GM21825 (cell line): ENCODE measurements around the gene MGAT4B.

Source experiments
- ATAC-seq: cut with Tn5 transposase; IDR thresholded peaks from one replicate; pipeline ENCODE4 v1.9.1; 2021; ENCODE audit warnings: mild to moderate bottlenecking, moderate library complexity; ENCODE audit not compliant: unreplicated experiment

Gene MGAT4B

DNA sequence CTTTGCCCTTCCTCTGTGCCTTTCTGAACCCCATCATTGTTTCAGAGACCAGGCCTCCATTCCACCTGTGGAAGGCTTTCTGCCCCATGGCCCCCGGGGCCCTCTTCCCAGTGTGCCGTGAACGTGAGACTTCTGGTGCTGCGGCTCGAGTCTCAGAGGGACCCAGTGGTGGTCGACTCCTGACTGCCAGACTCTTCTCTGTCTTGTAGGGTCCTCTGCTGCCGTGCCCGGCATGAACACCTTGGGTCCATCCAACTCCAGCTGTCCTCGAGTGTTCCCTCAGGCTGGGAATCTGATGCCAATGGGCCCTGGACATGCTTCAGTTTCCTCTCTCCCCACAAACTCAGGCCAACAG, 33.0 kb downstream of the MGAT4B start:
- no peak for ATAC-seq

DNA sequence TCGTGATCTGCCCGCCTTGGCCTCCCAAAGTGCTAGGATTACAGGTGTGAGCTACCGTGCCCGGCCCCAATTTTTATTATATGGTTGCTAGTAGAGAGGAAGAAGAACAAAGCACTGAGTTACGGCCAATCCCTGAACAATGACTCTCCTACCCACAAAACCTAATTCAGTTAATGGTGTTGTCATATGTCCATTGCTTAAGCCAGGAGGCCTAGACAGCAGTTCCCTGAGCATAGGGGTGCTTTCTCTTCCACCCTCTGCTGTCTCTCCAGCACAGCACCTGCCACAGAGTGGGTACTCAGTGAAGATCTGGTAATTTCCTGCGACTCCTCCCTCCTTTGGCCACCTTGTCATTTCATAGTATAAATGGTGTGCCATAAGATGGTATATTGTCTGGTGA, 34.3 kb downstream of the MGAT4B start:
- ATAC-seq, result no peak

DNA sequence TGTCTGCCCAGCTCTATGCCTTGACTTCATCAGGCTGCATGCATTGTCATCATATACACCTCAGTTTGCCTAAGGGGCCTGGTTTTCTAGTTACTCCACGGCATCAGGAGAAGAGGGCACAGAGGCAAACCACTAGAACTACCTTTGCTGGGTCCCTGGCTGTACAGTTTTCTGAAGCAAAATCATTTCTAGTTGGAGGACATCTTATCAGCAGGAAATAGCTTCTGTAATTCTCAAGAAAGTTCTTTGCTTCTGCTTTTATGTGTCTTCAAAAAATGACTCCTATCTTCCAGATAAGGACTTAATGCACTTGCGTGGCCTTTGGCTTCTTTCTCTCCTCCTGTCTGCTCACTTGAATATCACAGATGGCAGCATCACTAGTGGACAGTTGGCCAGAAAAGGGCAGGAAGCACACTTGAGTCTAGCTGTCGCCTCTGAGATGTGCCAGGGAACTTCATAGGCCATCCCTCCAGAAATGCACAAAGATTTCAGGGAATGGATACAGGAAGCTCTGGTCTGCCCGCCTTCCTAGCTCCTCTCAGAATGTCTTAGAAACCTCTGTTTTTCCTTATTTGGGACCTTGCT, 35.3 kb downstream of the MGAT4B start:
- no peak for ATAC-seq

- no peak for ATAC-seq
Observed at GRCh38 chr5:179769796-179770195, 36.9 kb downstream of the MGAT4B start.

DNA sequence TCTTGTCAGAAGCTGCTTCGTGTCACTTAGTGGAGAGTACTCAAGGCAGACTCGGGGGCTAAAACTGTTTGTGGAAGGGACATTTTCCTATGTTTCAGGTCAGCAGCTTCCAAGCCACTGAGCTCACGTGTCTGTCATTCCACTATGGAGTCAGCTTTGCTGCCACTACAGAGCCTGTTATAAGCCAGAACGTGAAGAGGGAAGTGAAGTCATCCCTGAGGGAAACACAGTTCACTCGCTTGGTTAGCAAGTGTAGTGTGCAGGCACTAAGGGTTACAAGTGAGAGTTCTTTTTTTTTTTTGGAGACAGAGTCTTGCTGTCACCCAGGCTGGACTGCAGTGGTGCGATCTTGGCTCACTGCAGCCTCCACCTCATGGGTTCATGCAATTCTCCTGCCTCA, 37.4 kb downstream of the MGAT4B start:
- no peak for ATAC-seq

DNA sequence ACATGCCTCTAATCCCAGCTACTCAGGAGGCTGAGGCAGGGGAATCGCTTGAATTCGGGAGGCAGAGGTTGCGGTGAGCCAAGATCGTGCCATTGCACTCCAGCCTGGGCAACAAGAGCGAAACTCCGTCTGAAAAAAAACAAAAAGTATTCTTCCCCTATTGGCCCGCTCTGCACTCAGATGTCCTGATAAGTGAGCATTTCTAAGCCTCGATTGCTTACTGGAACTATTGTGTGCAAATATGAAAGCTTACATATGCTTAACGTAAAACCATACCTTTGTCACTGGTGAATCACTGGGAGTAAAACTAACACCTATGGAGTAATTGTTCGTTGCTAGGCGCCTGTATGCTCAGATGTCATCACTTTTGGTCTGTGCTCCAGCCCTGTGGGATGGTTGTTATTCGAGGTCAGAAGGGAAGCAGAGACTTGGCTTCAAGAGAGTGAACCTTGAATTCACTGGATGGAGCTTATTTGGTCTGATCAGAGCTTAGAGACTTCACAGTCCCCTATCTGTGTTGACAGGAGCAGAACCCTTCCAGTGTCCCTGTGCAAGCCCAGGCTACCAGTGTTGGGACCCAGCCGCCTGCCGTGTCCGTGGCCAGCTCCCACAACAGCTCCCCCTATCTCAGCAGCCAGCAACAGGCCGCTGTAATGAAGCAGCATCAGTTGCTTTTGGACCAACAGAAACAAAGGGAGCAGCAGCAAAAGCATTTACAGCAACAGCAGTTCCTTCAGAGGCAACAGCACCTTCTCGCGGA, 38.2 kb downstream of the MGAT4B start:
- ATAC-seq, result no peak

DNA sequence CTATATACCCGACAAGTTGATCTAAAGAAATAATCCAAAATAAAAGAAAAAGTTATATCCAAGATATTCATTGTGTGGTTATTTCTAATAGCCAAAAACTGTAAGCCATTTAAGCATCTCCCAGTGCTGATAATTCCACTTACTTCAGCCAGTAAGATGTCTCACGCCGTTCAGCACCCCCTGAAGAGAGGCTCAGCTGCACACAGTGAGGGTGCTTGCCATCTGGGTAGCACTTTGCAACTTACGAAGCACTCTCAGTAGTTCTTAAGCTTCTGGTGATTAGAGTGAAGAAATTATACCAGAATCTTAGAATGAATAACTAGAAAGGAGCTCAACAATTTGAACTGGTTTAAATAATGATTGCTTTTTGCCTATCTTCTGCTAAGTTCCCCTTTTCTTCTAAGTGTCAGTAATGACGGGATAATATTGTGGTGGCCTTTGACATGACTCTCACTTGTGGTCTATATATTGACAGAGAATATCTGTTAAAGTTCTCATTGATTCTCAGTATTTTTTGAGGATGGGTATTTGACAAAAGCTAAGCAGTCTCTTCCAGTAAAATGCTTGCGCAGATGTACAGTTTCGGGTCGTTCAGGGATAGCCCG, 39.1 kb downstream of the MGAT4B start:
- ATAC-seq, result no peak

GRCh38 chr5:179766726-179767455, 39.8 kb downstream of the MGAT4B start:
- ATAC-seq, result no peak

- ATAC-seq, result no peak
Observed at GRCh38 chr5:179766021-179766725, 40.5 kb downstream of the MGAT4B start.

DNA sequence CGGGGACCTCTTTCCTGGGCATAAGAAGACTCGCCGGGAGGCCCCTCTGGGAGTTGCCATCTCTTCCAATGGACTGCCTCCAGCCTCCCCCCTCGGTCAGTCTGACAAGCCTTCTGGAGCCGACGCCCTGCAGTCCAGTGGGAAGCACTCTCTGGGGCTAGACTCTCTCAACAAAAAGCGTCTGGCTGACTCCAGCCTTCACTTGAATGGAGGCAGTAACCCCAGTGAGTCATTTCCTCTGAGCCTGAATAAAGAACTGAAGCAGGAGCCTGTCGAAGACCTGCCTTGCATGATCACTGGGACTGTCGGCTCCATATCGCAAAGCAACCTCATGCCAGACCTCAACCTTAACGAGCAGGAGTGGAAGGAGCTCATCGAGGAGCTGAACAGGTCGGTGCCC, 41.3 kb downstream of the MGAT4B start:
- ATAC-seq, result no peak

DNA sequence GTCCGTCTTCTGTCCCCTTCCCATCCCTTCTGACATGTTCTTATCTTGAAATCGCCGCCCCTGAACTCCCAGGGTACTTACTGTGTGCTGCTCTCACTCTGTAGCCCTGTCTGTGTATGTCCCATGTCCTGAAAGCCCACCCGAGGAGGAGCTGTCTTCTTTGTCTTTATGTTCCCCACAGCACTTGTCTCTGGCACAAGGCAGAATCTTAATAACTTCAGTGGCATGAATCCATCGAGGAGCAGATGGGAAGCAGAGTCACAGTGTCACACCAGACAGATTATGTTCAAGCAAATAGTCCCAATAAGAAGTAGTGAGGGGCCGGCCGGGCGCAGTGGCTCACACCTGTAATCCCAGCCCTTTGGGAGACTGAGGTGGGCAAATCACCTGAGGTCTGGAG, 42.6 kb downstream of the MGAT4B start:
- ATAC-seq, result no peak

DNA sequence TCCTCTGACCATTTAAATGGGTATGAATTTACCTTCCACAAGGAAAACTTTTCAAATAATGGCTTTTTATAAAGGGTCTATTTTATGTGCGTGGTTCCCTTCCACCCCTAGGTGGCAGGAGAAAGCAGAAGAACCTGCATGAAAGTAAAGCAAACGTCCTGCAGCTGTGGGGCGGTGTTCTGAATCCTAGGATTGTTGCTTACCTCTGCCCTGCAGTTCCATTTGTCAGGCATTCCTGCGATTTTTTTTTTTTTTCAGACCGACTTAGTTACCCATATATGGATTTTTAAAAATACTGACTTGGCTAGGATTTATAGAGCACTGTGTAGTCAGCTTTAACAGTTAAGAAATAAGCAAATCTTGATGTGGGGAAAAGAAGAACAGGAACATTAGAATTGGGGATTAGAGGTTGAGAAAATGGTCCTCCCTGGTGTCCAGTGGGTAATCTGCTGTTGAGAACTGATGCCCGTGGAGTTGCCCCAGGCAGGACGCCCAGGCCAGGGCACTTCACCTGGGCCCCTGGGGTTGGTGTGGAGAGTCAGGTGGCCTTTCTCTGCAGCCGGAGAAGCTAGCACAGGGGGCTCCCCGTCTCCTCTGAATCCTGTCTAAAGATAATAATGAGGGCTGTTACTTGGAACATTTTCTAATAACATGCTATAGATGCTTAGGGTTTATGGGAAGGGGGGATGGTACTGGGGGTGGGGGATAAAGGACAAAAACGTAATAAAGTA, 43.3 kb downstream of the MGAT4B start:
- ATAC-seq, result peak; percentile 48

- ATAC-seq, result no peak
Observed at GRCh38 chr5:179762781-179763176, 43.9 kb downstream of the MGAT4B start.

DNA sequence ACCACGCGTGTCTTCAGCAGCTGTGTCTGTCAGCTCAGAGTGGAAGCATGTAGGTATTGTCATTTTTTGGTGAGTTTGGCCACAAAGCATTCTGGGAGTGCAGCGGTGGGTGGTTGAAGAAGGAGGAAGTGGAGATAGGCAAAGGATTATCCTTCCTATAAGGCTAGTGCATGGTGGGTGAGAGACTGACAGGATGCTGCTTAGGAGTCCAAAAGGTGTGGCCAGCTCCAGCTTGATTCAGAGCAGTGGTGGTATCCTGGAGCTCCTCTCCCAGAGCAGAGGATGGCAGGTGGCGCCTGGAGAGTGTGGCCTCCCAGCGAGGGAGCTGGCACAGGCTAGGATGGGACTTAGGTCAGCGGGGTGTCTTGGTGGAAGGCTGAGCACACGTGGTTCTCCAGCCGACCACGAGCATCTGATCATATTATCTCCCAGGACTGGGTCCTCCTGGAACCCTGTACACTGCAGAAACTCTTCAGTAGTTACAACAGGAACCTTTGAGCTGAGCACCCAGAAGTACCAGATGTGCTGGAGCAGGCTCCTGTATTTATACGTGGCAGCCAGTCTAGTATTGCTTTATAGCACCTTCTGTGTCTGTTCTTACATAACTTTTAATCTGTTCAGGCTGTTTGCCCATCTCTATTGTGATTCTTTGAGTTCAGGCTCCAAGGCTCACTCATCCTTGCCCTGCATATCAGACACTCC, 44.4 kb downstream of the MGAT4B start:
- ATAC-seq, result no peak

GRCh38 chr5:179759581-179760551, 46.8 kb downstream of the MGAT4B start:
- no peak for ATAC-seq

- no peak for ATAC-seq
Observed at GRCh38 chr5:179758955-179759354, 47.7 kb downstream of the MGAT4B start.

- no peak for ATAC-seq
Observed at GRCh38 chr5:179755022-179755421, 51.6 kb downstream of the MGAT4B start.

DNA sequence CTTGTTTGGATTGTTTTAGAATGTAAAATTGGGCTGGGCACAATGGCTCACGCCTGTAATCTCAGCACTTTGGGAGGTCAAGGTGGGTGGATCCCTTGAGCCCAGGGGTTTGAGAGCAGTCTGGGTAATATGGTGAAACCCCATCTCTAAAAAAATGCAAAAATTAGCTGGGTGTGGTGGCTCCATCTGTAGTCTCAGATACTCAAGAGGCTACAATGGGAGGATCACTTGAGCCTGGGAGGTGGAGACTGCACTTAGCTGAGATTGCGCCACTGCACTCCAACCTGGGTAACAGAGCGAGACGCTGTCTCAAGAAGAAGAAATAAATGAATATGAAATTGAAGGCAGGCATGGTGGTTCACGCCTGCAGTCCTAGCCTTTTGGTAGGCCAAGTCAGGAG, 52.7 kb downstream of the MGAT4B start:
- no peak for ATAC-seq
